Tongue (tissue), 2 donors: ENCODE measurements around the gene MBNL2. TPM values are rescaled to one million over a fixed set of nuclear protein-coding genes. Genes with fewer than 3 reads are reported as not detected.

ENCODE experiments used
- small RNA-seq: library from RNA; depleted of rRNA; stranded (forward); fragments of <200 nt; gene quantifications from one replicate; pipeline ENCODE3, GENCODE V24; 2014; ENCODE audit warnings: low replicate concordance
- total RNA-seq: library from RNA; depleted of rRNA; stranded (reverse); fragments of >200 nt; gene quantifications from one replicate; pipeline ENCODE4 v1.2.3, GENCODE V29; 2014

Gene MBNL2
- total RNA-seq, 1 donor from 2014 or later = 110 TPM

Small RNAs within 50 kb of the gene (small RNA-seq; reads per million reads assigned to genes)
- gene AL442067.1 (not detected), gene RNA5SP37 (not detected)

Other genes with a start within 250 kb of the MBNL2 start
- gene OXGR1, start 227.9 kb upstream of the MBNL2 start, total RNA-seq = 6.5 TPM
- gene RAP2A, start 211.8 kb downstream of the MBNL2 start, total RNA-seq = 51.2 TPM